OCI-LY1 (cell line): ENCODE data around the gene FEM1C.

Experiments
- H2AFZ ChIP-seq: fragments of 200-600 bp; sonication (generic), shearing (Covaris generic); 2 replicates; pipeline ENCODE4 v1.6.0; 2014; ENCODE audit warnings: antibody characterized with exemption, mild to moderate bottlenecking, low read length
- H3F3A ChIP-seq: fragments of 200-600 bp; sonication (generic), shearing (Covaris generic); 2 replicates; pipeline ENCODE4 v1.6.0; 2014; ENCODE audit warnings: mild to moderate bottlenecking, antibody characterized with exemption, low read length, moderate library complexity; ENCODE audit not compliant: insufficient read depth
- H3K27ac ChIP-seq: fragments of 200-600 bp; sonication (generic); 2 replicates; pipeline ENCODE4 v1.5.1; 2014; ENCODE audit warnings: low read length, mixed run types, mild to moderate bottlenecking, low read depth; ENCODE audit not compliant: poor library complexity, severe bottlenecking
- H3K27me3 ChIP-seq: fragments of 200-600 bp; sonication (generic); 2 replicates; pipeline ENCODE4 v1.6.0; 2014; ENCODE audit warnings: antibody characterized with exemption, mild to moderate bottlenecking, low read length, moderate library complexity; ENCODE audit not compliant: insufficient read depth
- H3K36me3 ChIP-seq: fragments of 200-600 bp; sonication (generic); 2 replicates; pipeline ENCODE4 v1.6.1; 2014; ENCODE audit warnings: mild to moderate bottlenecking, antibody characterized with exemption, low read length, moderate library complexity, mixed read lengths; ENCODE audit not compliant: insufficient read depth
- H3K4me1 ChIP-seq: fragments of 200-600 bp; sonication (generic); 2 replicates; pipeline ENCODE4 v1.5.1; 2014; ENCODE audit warnings: mild to moderate bottlenecking, low read length, moderate library complexity; ENCODE audit not compliant: insufficient read depth, severe bottlenecking
- H3K4me2 ChIP-seq: fragments of 200-600 bp; sonication (generic), shearing (Covaris generic); 2 replicates; pipeline ENCODE4 v1.6.1; 2014; ENCODE audit warnings: low read length
- H3K4me3 ChIP-seq: fragments of 200-600 bp; sonication (generic); 2 replicates; pipeline ENCODE4 v1.5.1; 2014; ENCODE audit warnings: low read length, low read depth, mild to moderate bottlenecking, mixed read lengths; ENCODE audit not compliant: poor library complexity, severe bottlenecking
- H3K79me2 ChIP-seq: fragments of 200-600 bp; shearing (Covaris generic); 2 replicates; pipeline ENCODE4 v1.6.1; 2016; ENCODE audit warnings: mixed run types, low read length, mixed read lengths; ENCODE audit not compliant: insufficient read depth
- H3K9ac ChIP-seq: fragments of 200-600 bp; sonication (generic), shearing (Covaris generic); 2 replicates; pipeline ENCODE4 v1.6.1; 2014; ENCODE audit warnings: mild to moderate bottlenecking, low read length, mixed read lengths
- H3K9me2 ChIP-seq: fragments of 200-600 bp; sonication (generic), shearing (Covaris generic); 2 replicates; pipeline ENCODE4 v1.6.1; 2014; ENCODE audit warnings: low read depth, mild to moderate bottlenecking, low read length, mixed read lengths
- H3K9me3 ChIP-seq: fragments of 200-600 bp; shearing (Covaris generic); 2 replicates; pipeline ENCODE4 v1.6.1; 2014; ENCODE audit warnings: low read length, mixed read lengths
- H4K20me1 ChIP-seq: fragments of 200-600 bp; sonication (generic), shearing (Covaris generic); 2 replicates; pipeline ENCODE4 v1.6.0; 2016; ENCODE audit warnings: mild to moderate bottlenecking, low read length; ENCODE audit not compliant: insufficient read depth
- EZH2 ChIP-seq: fragments of 200-600 bp; sonication (generic), shearing (Covaris generic); IDR thresholded peaks from 2 replicates; pipeline ENCODE4 v1.8.0; 2017; ENCODE audit warnings: borderline replicate concordance, mixed run types, mild to moderate bottlenecking, antibody characterized with exemption, low read length, moderate library complexity, mixed read lengths
- TF ChIP-seq, protein P1 (sequence below): fragments of 200-600 bp; sonication (generic), shearing (Covaris generic); IDR thresholded peaks from 2 replicates; pipeline ENCODE4 v1.5.1; 2017; ENCODE audit warnings: mild to moderate bottlenecking, antibody characterized with exemption, low read length, moderate library complexity, mixed read lengths

The FEM1C gene

DNA sequence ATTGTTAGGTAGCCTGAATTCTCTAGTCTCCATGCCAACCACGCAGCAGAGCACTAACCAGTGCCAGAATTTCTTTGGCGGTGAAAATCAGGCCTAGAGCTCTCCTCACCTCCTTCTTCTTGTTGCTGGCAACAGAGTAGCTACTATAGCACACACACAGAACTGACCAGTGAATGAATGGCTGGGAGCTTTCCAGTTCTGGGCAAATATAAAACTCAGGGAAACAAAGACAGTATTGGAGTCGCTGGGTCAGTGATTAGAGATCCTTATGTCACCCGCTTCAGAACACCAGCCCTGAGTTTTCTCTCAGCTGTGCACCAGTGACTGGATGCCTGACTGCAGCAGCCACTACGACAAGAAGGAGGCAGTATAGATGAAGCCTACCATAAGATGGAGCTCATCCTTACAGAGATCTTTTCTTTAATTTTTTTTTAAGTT, 26.9 kb upstream of the FEM1C start:
- Histone ChIP-seq H3K4me1 (no peaks in the 10 kb centered on the region), H4K20me1 (no peaks in the 10 kb centered on the region), H3K79me2 (no peaks in the 10 kb centered on the region), H3K9me2 (no peaks in the 10 kb centered on the region), H3F3A (no peaks in the 10 kb centered on the region), H3K9me3 (no peaks in the 10 kb centered on the region), H3K27me3 (no peaks in the 10 kb centered on the region), H3K27ac (no peak overlapping the region), H3K36me3 (no peaks in the 10 kb centered on the region), H2AFZ (no peak overlapping the region), H3K9ac (no peak overlapping the region), H3K4me2 (no peak overlapping the region), H3K4me3 (no peak overlapping the region)
- TF ChIP-seq, protein P1, sequence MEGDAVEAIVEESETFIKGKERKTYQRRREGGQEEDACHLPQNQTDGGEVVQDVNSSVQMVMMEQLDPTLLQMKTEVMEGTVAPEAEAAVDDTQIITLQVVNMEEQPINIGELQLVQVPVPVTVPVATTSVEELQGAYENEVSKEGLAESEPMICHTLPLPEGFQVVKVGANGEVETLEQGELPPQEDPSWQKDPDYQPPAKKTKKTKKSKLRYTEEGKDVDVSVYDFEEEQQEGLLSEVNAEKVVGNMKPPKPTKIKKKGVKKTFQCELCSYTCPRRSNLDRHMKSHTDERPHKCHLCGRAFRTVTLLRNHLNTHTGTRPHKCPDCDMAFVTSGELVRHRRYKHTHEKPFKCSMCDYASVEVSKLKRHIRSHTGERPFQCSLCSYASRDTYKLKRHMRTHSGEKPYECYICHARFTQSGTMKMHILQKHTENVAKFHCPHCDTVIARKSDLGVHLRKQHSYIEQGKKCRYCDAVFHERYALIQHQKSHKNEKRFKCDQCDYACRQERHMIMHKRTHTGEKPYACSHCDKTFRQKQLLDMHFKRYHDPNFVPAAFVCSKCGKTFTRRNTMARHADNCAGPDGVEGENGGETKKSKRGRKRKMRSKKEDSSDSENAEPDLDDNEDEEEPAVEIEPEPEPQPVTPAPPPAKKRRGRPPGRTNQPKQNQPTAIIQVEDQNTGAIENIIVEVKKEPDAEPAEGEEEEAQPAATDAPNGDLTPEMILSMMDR: no peak
- TF ChIP-seq EZH2: no peak

GRCh38 chr5:115568668-115569067, 24.1 kb upstream of the FEM1C start:
- H3K9me2 ChIP-seq: no peaks in the 10 kb centered on the region
- no peak overlapping the region for H3K27ac ChIP-seq
- H3K4me1 ChIP-seq: no peaks in the 10 kb centered on the region
- H3K9ac ChIP-seq: no peak overlapping the region
- no peaks in the 10 kb centered on the region for H4K20me1 ChIP-seq
- H3K36me3 ChIP-seq: no peaks in the 10 kb centered on the region
- no peaks in the 10 kb centered on the region for H3K79me2 ChIP-seq
- H3K4me3 ChIP-seq: no peak overlapping the region
- no peak overlapping the region for H3K4me2 ChIP-seq
- no peaks in the 10 kb centered on the region for H3F3A ChIP-seq
- no peaks in the 10 kb centered on the region for H3K9me3 ChIP-seq
- no peaks in the 10 kb centered on the region for H3K27me3 ChIP-seq
- H2AFZ ChIP-seq: no peak overlapping the region
- TF ChIP-seq EZH2: no peak
- TF ChIP-seq, protein P1: no peak

DNA sequence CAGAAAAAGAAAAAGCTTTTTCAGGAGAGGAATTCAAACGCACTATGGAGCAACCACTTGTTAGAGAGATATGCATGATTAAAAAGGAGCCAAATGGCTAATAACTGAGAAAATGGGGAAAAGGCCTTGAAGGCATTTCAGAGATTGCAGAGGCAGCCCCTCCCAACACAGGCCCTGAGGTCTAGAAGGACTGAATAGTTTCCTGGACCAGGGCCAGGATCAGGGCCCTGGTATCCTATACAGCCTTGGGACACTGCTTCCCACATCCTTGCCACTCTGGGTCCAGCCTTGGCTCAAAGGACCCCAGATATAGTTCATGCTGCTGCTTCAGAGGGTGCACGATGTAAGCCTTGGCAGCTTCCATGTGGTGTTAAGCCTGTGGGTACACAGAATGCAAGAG, 20.7 kb upstream of the FEM1C start:
- Histone ChIP-seq H3F3A (no peaks in the 10 kb centered on the region), H3K9me2 (no peaks in the 10 kb centered on the region), H3K9ac (no peak overlapping the region), H3K4me3 (no peak overlapping the region), H3K9me3 (no peaks in the 10 kb centered on the region), H3K4me1 (no peaks in the 10 kb centered on the region), H3K79me2 (no peaks in the 10 kb centered on the region), H3K36me3 (no peaks in the 10 kb centered on the region), H2AFZ (no peak overlapping the region), H3K4me2 (no peak overlapping the region), H4K20me1 (no peaks in the 10 kb centered on the region), H3K27ac (no peak overlapping the region), H3K27me3 (no peaks in the 10 kb centered on the region)
- no peak for TF ChIP-seq EZH2
- TF ChIP-seq, protein P1: no peak
